ENCODE measurements around the gene SLC15A4.

SLC15A4 gene

GRCh38 chr12:128794661-128795529 lies 28.9 kb downstream of the SLC15A4 start:
- no peak for DNase-seq (ENCODE audit: low read depth in 2 of 2)

GRCh38 chr12:128793701-128794100 lies 30.1 kb downstream of the SLC15A4 start:
- no peak for DNase-seq (ENCODE audit: low read depth in 2 of 2)

GRCh38 chr12:128792881-128793280 lies 30.9 kb downstream of the SLC15A4 start:
- DNase-seq (ENCODE audit: low read depth in 2 of 2), result no peak

GRCh38 chr12:128792398-128792797 lies 31.4 kb downstream of the SLC15A4 start:
- DNase-seq (ENCODE audit: low read depth in 2 of 2), result no peak

- DNase-seq (ENCODE audit: low read depth in 2 of 2), result no peak
These were observed 32.1 kb downstream of the SLC15A4 start for GRCh38 chr12:128791395-128792322.

- no peak for DNase-seq (ENCODE audit: low read depth in 2 of 2)
These were observed 32.9 kb downstream of the SLC15A4 start for GRCh38 chr12:128790653-128791373.

GRCh38 chr12:128790221-128790620 lies 33.5 kb downstream of the SLC15A4 start:
- DNase-seq (ENCODE audit: low read depth in 2 of 2), result no peak

- no peak for DNase-seq (ENCODE audit: low read depth in 2 of 2)
These were observed 34.3 kb downstream of the SLC15A4 start for GRCh38 chr12:128789356-128789929.

- DNase-seq (ENCODE audit: low read depth in 2 of 2), result no peak
These were observed 35.9 kb downstream of the SLC15A4 start for GRCh38 chr12:128787827-128788226.

- DNase-seq (ENCODE audit: low read depth in 2 of 2), result no peak
These were observed 36.9 kb downstream of the SLC15A4 start for GRCh38 chr12:128786741-128787391.

GRCh38 chr12:128784030-128784760 lies 39.6 kb downstream of the SLC15A4 start:
- DNase-seq (ENCODE audit: low read depth in 2 of 2), result no peak

GRCh38 chr12:128783129-128783574 lies 40.6 kb downstream of the SLC15A4 start:
- DNase-seq (ENCODE audit: low read depth in 2 of 2), result peak in 1 of 2 donors; percentile 21

GRCh38 chr12:128779901-128780300 lies 43.9 kb downstream of the SLC15A4 start:
- DNase-seq (ENCODE audit: low read depth in 2 of 2), result no peak

GRCh38 chr12:128772249-128772648 lies 51.5 kb downstream of the SLC15A4 start:
- DNase-seq (ENCODE audit: low read depth in 2 of 2), result no peak

- DNase-seq (ENCODE audit: low read depth in 2 of 2), result no peak
These were observed 52.1 kb downstream of the SLC15A4 start for GRCh38 chr12:128771681-128772080.

- DNase-seq (ENCODE audit: low read depth in 2 of 2), result no peak
These were observed 56.2 kb downstream of the SLC15A4 start for GRCh38 chr12:128767518-128767917.

GRCh38 chr12:128766738-128767501 lies 56.8 kb downstream of the SLC15A4 start:
- no peak for DNase-seq (ENCODE audit: low read depth in 2 of 2)

- no peak for DNase-seq (ENCODE audit: low read depth in 2 of 2)
These were observed 60.4 kb downstream of the SLC15A4 start for GRCh38 chr12:128763395-128763794.

- no peak for DNase-seq (ENCODE audit: low read depth in 2 of 2)
These were observed 62.4 kb downstream of the SLC15A4 start for GRCh38 chr12:128761379-128761790.

Measured in stimulated activated CD8-positive, alpha-beta memory T cell treated with anti-CD3 and anti-CD28 coated beads, Interleukin-15, amount 100 ng/mL, for 48 hours (primary cell).